Endodermal cell (in vitro differentiated cells): Measurements from ENCODE around the gene FERMT2. TPM values are rescaled to one million over a fixed set of nuclear protein-coding genes. Genes with fewer than 3 reads are reported as not detected.

Experiments used
- DNase-seq: peaks from one replicate; pipeline ENCODE4 v3.0.0-alpha.2; 2017
- H3K27ac ChIP-seq: 2 replicates; pipeline ENCODE4 v1.5.1; 2013; ENCODE audit warnings: mild to moderate bottlenecking, low read depth, low read length, moderate library complexity
- H3K27me3 ChIP-seq: 2 replicates; pipeline ENCODE4 v1.6.1; 2013; ENCODE audit warnings: mild to moderate bottlenecking, low read length, moderate library complexity; ENCODE audit not compliant: insufficient read depth, control insufficient read depth, poor library complexity, severe bottlenecking
- H3K36me3 ChIP-seq: 2 replicates; pipeline ENCODE4 v1.7.0; 2013; ENCODE audit warnings: mild to moderate bottlenecking, low read length, moderate library complexity; ENCODE audit not compliant: control insufficient read depth, insufficient read depth
- H3K4me1 ChIP-seq: one replicate; pipeline ENCODE4 v1.7.0; 2013; ENCODE audit warnings: low read length; ENCODE audit not compliant: control insufficient read depth, insufficient read depth
- H3K4me3 ChIP-seq: 2 replicates; pipeline ENCODE4 v1.5.1; 2013; ENCODE audit warnings: mild to moderate bottlenecking, low read length, moderate library complexity
- H3K9ac ChIP-seq: 2 replicates; pipeline ENCODE4 v1.6.1; 2013; ENCODE audit warnings: mild to moderate bottlenecking, low read length, moderate library complexity; ENCODE audit not compliant: poor library complexity, severe bottlenecking; ENCODE audit errors: extremely low read depth
- H3K9me3 ChIP-seq: 2 replicates; pipeline ENCODE4 v1.6.1; 2013; ENCODE audit warnings: mild to moderate bottlenecking, low read length, moderate library complexity; ENCODE audit not compliant: control insufficient read depth
- H3K27ac Mint-ChIP-seq: 2 replicates; pipeline ENCODE4 v1.8.0; 2020; ENCODE audit warnings: mixed read lengths
- H3K27me3 Mint-ChIP-seq: 2 replicates; pipeline ENCODE4 v1.8.0; 2021; ENCODE audit warnings: mild to moderate bottlenecking, mixed read lengths; ENCODE audit not compliant: insufficient read depth
- H3K36me3 Mint-ChIP-seq: 2 replicates; pipeline ENCODE4 v1.8.0; 2020; ENCODE audit warnings: low read depth, mixed read lengths
- H3K4me1 Mint-ChIP-seq: 2 replicates; pipeline ENCODE4 v1.8.0; 2020; ENCODE audit warnings: mixed read lengths
- H3K4me3 Mint-ChIP-seq: 2 replicates; pipeline ENCODE4 v1.8.0; 2020; ENCODE audit warnings: mild to moderate bottlenecking, moderate library complexity, mixed read lengths
- H3K9me3 Mint-ChIP-seq: 2 replicates; pipeline ENCODE4 v1.8.0; 2020; ENCODE audit warnings: mild to moderate bottlenecking, mixed read lengths
- WGBS, 2 experiments: methylation state at CpG; one replicate each; pipeline versions ENCODE4 v1.1.5 to v1.1.7; 2013; ENCODE audit warnings: missing lambda C conversion rate in 2 of 2, mixed read lengths in 1 of 2; ENCODE audit not compliant: insufficient coverage in 1 of 2, insufficient read length in 1 of 2; 5-methylcytosine and 5-hydroxymethylcytosine counted together
- total RNA-seq, 2 donors: library from RNA; stranded (reverse); fragmentation: NEBNext Ultra II Directional in 1 of 2; extraction: Animal tissue kit (Norgen Biotek cat#: 25700) in 1 of 2; gene quantifications; 2 replicates in 1 of 2; 3 replicates in 1 of 2; pipeline ENCODE4 v1.2.1, GENCODE V29; 2021
- TF ChIP-seq, protein P1 (sequence below): fragments of 200-600 bp; sonication (generic); conservative IDR thresholded peaks from 2 replicates; pipeline ENCODE4 v1.5.0; 2021; ENCODE audit warnings: antibody characterized with exemption, mild to moderate bottlenecking

The FERMT2 gene
- total RNA-seq, 2 donors from 2014 or later, result 350 to 377 TPM

DNA sequence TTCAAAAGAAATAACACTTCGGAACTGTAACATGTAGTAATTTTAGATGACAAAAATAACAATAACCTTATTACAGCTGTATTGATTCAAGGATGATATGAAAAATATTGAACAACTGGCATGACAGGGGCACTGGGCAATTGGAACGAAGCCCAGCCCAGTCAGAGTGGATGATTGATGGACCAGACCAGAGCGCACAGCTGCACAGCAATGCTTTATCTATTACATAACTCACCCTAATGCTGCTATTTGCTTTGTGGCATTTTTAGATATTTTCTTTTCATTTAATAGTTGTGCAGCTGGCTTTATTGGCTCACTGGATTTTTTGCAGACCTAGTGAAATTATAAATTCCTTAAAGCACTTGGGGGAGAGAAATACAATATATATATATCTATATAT is 26.9 kb upstream of the FERMT2 start:
- Histone ChIP-seq H3K27ac (no peak overlapping the region), H3K9me3 (no peaks in the 10 kb centered on the region), H3K36me3 (no peaks in the 10 kb centered on the region), H3K27me3 (no peaks in the 10 kb centered on the region), H3K9ac (no peak overlapping the region), H3K4me3 (no peak overlapping the region), H3K4me1 (no peaks in the 10 kb centered on the region)
- Mint-ChIP-seq H3K36me3 (no peaks in the 10 kb centered on the region), H3K27me3 (no peaks in the 10 kb centered on the region), H3K4me3 (no peak overlapping the region), H3K4me1 (no peaks in the 10 kb centered on the region), H3K9me3 (no peaks in the 10 kb centered on the region), H3K27ac (no peak overlapping the region)
- WGBS, 2 experiments, result 87% methylated on average over 2 of the region's 3 CpGs; no CpG with 5 or more reads in 1 of the 2 experiments
- DNase-seq, result no peak
- TF ChIP-seq, protein P1, sequence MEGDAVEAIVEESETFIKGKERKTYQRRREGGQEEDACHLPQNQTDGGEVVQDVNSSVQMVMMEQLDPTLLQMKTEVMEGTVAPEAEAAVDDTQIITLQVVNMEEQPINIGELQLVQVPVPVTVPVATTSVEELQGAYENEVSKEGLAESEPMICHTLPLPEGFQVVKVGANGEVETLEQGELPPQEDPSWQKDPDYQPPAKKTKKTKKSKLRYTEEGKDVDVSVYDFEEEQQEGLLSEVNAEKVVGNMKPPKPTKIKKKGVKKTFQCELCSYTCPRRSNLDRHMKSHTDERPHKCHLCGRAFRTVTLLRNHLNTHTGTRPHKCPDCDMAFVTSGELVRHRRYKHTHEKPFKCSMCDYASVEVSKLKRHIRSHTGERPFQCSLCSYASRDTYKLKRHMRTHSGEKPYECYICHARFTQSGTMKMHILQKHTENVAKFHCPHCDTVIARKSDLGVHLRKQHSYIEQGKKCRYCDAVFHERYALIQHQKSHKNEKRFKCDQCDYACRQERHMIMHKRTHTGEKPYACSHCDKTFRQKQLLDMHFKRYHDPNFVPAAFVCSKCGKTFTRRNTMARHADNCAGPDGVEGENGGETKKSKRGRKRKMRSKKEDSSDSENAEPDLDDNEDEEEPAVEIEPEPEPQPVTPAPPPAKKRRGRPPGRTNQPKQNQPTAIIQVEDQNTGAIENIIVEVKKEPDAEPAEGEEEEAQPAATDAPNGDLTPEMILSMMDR, result no peak

DNA sequence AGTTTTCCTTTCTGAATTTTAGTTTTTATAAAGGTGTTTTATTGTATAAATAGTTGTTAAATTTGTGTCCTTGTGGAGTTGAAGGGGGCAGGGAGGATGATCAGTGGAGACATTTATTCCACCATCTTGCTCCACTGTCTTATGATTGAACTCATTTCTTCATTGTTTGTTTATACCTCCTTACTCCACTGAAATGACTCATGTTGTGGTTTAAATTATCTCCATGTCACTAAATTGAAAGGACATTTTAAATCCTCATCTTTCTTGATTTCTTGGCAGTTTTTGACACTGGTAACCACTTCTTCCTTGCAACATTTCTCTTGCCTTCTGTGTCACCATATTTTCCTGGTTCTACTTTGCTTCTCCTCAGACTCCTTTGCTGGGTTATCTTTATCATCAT is 23.6 kb upstream of the FERMT2 start:
- DNase-seq, result no peak
- Histone ChIP-seq H3K36me3 (no peaks in the 10 kb centered on the region), H3K9ac (no peak overlapping the region), H3K27ac (no peak overlapping the region), H3K9me3 (no peaks in the 10 kb centered on the region), H3K4me1 (no peaks in the 10 kb centered on the region), H3K4me3 (no peak overlapping the region), H3K27me3 (no peaks in the 10 kb centered on the region)
- Mint-ChIP-seq H3K4me3 (no peak overlapping the region), H3K27ac (no peak overlapping the region), H3K4me1 (peaks cover 4% of the 10 kb centered on the region), H3K36me3 (no peaks in the 10 kb centered on the region), H3K9me3 (no peaks in the 10 kb centered on the region), H3K27me3 (no peaks in the 10 kb centered on the region)
- TF ChIP-seq, protein P1, result no peak

DNA sequence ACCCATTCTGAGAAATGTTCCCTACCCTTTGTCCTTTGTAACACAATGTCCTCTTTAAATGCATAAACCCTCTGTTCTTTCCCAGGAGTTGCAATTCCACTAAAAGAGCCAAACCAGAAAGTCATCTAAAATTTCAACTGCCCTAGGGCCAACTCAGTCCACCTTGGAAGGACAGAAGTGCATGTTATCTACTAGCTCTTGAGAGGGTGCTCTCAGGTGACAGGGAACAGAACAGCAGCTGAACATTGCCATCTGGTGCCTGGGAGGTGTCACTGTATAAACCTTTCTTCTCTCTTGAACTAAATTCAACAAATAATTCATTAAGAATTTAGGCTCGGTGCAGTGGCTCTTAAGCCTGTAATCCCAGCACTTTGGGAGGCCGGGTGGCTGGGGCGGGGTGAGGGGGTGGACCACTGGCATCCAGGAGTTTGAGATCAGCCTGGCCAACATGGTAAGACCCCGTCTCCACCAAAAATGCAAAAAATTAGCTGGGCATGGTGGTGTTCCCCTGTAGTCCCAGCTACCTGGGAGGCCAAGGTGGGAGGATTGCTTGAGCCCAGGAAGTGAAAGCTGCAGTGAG is 10.3 kb upstream of the FERMT2 start:
- Mint-ChIP-seq H3K36me3 (peaks cover 2% of the 10 kb centered on the region), H3K4me1 (peaks cover 20% of the 10 kb centered on the region), H3K27me3 (no peaks in the 10 kb centered on the region), H3K27ac (peak overlapping the region; percentile 40), H3K4me3 (no peak overlapping the region), H3K9me3 (peaks cover 5% of the 10 kb centered on the region)
- TF ChIP-seq, protein P1, result peak; percentile 83
- H3K27me3 ChIP-seq, result no peaks in the 10 kb centered on the region
- no peak overlapping the region for H3K9ac ChIP-seq
- peaks cover 15% of the 10 kb centered on the region for H3K9me3 ChIP-seq
- no peaks in the 10 kb centered on the region for H3K4me1 ChIP-seq
- no peaks in the 10 kb centered on the region for H3K36me3 ChIP-seq
- H3K27ac ChIP-seq, result no peak overlapping the region
- no peak overlapping the region for H3K4me3 ChIP-seq
- peak; percentile 86 for DNase-seq
- 73% methylated on average over 4 of the region's 4 CpGs; no CpG with 5 or more reads in 1 of the 2 experiments for WGBS, 2 experiments
